ENCODE data around the gene REXO4.

- no peak for TF ChIP-seq SMC3 (IDR thresholded peaks at IDR 0.05; ENCODE audit: borderline replicate concordance, low read length)
- TF ChIP-seq EP300 (IDR thresholded peaks at IDR 0.05; ENCODE audit: borderline replicate concordance in 1 of 2, control insufficient read depth in 1 of 2, low read depth in 2 of 2, low read length in 2 of 2) = no peak
- no peak for TF ChIP-seq CEBPZ (IDR thresholded peaks at IDR 0.05; ENCODE audit: low read depth, low read length)
- TF ChIP-seq POLR2A (IDR thresholded peaks at IDR 0.05; ENCODE audit: low read depth, low read length) = no peak
- no peak for TF ChIP-seq EZH2 (IDR thresholded peaks at IDR 0.05; ENCODE audit: borderline replicate concordance, control insufficient read depth, low read depth, low read length)
- no peak for TF ChIP-seq SREBF1 (IDR thresholded peaks at IDR 0.05; ENCODE audit: low read length)
- TF ChIP-seq CTCF (IDR thresholded peaks at IDR 0.05 in 2 of 3, conservative IDR thresholded peaks at IDR 0.05 in 1 of 3; ENCODE audit: control insufficient read depth in 2 of 3, extremely low read depth in 1 of 3, insufficient read depth in 1 of 3, low read depth in 3 of 3, low read length in 3 of 3) = no peak
- TF ChIP-seq MTA3 (IDR thresholded peaks at IDR 0.05; ENCODE audit: borderline replicate concordance, low read length) = no peak
- no peak for TF ChIP-seq SIX5 (IDR thresholded peaks at IDR 0.05; ENCODE audit: low read depth, low read length, severe bottlenecking)
- TF ChIP-seq MAX (IDR thresholded peaks at IDR 0.05; ENCODE audit: low read depth, low read length) = no peak
- no peak for TF ChIP-seq FOXM1 (IDR thresholded peaks at IDR 0.05; ENCODE audit: low read depth, low read length)
- no peak for TF ChIP-seq POLR2AphosphoS5 (IDR thresholded peaks at IDR 0.05; ENCODE audit: low read length)
- no peak for TF ChIP-seq ZNF24 (IDR thresholded peaks at IDR 0.05)
- no peak for TF ChIP-seq TCF3 (IDR thresholded peaks at IDR 0.05; ENCODE audit: borderline replicate concordance, insufficient read depth, low read depth, low read length)
Measured at GRCh38 chr9:133436681-133437080, 18.9 kb upstream of the REXO4 start.

Measured in GM12878 (cell line).